HEK293 (cell line): ENCODE data around the gene ATE1.

Experiments
- HOXA7 ChIP-seq: sonication (generic); formaldehyde crosslinking; IDR thresholded peaks from 2 replicates; pipeline ENCODE4 v1.8.1; 2022; ENCODE audit warnings: missing genetic modification reagents, borderline replicate concordance
- KLF1 ChIP-seq: fragments of 450-650 bp; formaldehyde crosslinking; IDR thresholded peaks from 2 replicates; pipeline ENCODE4 v1.5.1; 2016; ENCODE audit warnings: missing biosample characterization, missing genetic modification characterization
- MEIS1 ChIP-seq: sonication (generic); formaldehyde crosslinking; IDR thresholded peaks from 2 replicates; pipeline ENCODE4 v1.8.1; 2022; ENCODE audit warnings: missing genetic modification reagents, mild to moderate bottlenecking, borderline replicate concordance
- SCRT1 ChIP-seq: fragments of 450-650 bp; formaldehyde crosslinking; IDR thresholded peaks from 2 replicates; pipeline ENCODE4 v1.5.1; 2016; ENCODE audit warnings: missing biosample characterization, missing genetic modification characterization, borderline replicate concordance
- TCF7L2 ChIP-seq: IDR thresholded peaks from 2 replicates; pipeline ENCODE4 v1.6.1; 2011; ENCODE audit warnings: low read depth, mild to moderate bottlenecking, inconsistent platforms, low read length, moderate library complexity, borderline replicate concordance
- WT1 ChIP-seq: fragments of 450-650 bp; formaldehyde crosslinking; IDR thresholded peaks from 2 replicates; pipeline ENCODE4 v1.5.1; 2016; ENCODE audit warnings: missing biosample characterization, missing genetic modification characterization
- YY1 ChIP-seq: fragments of 450-650 bp; formaldehyde crosslinking; IDR thresholded peaks from 2 replicates; pipeline ENCODE4 v1.5.1; 2018; ENCODE audit warnings: missing biosample characterization, missing genetic modification characterization
- ZBTB21 ChIP-seq: fragments of 450-650 bp; formaldehyde crosslinking; IDR thresholded peaks from 2 replicates; pipeline ENCODE4 v1.5.1; 2017; ENCODE audit warnings: missing biosample characterization, missing genetic modification characterization
- ZBTB26 ChIP-seq: fragments of 450-650 bp; formaldehyde crosslinking; optimal IDR thresholded peaks from 2 replicates; pipeline ENCODE3; 2016; ENCODE audit warnings: missing biosample characterization, mild to moderate bottlenecking, missing genetic modification characterization
- ZBTB48 ChIP-seq: fragments of 450-650 bp; formaldehyde crosslinking; IDR thresholded peaks from 2 replicates; pipeline ENCODE4 v1.5.1; 2016; ENCODE audit warnings: missing biosample characterization, missing genetic modification characterization
- ZIC2 ChIP-seq: fragments of 450-650 bp; formaldehyde crosslinking; IDR thresholded peaks from 2 replicates; pipeline ENCODE4 v1.5.1; 2016; ENCODE audit warnings: missing biosample characterization, missing genetic modification characterization
- ZNF10 ChIP-seq: fragments of 450-650 bp; formaldehyde crosslinking; IDR thresholded peaks from 2 replicates; pipeline ENCODE4 v1.5.1; 2017; ENCODE audit warnings: missing biosample characterization, missing genetic modification characterization
- ZNF16 ChIP-seq: fragments of 450-650 bp; formaldehyde crosslinking; IDR thresholded peaks from 2 replicates; pipeline ENCODE4 v1.5.1; 2016; ENCODE audit warnings: low read depth, missing biosample characterization, missing genetic modification characterization
- ZNF184 ChIP-seq: fragments of 450-650 bp; IDR thresholded peaks from 2 replicates; pipeline ENCODE4 v1.5.1; 2018; ENCODE audit warnings: missing biosample characterization, mild to moderate bottlenecking, missing genetic modification characterization
- ZNF266 ChIP-seq: fragments of 450-650 bp; formaldehyde crosslinking; IDR thresholded peaks from 2 replicates; pipeline ENCODE4 v1.5.1; 2016; ENCODE audit warnings: missing biosample characterization, missing genetic modification characterization, low read depth
- ZNF280C ChIP-seq: fragments of 450-650 bp; formaldehyde crosslinking; IDR thresholded peaks from 2 replicates; pipeline ENCODE4 v1.5.1; 2016; ENCODE audit warnings: missing biosample characterization, missing genetic modification characterization
- ZNF350 ChIP-seq: fragments of 450-650 bp; formaldehyde crosslinking; IDR thresholded peaks from 2 replicates; pipeline ENCODE4 v1.5.0; 2017; ENCODE audit warnings: missing biosample characterization, mild to moderate bottlenecking, missing genetic modification characterization
- ZNF366 ChIP-seq: fragments of 450-650 bp; formaldehyde crosslinking; conservative IDR thresholded peaks from 2 replicates; pipeline ENCODE4 v1.5.1; 2016; ENCODE audit warnings: missing biosample characterization, missing genetic modification characterization
- ZNF423 ChIP-seq: fragments of 450-650 bp; formaldehyde crosslinking; IDR thresholded peaks from 2 replicates; pipeline ENCODE4 v1.5.1; 2016; ENCODE audit warnings: missing biosample characterization, missing genetic modification characterization
- ZNF555 ChIP-seq: fragments of 450-650 bp; formaldehyde crosslinking; conservative IDR thresholded peaks from 2 replicates; pipeline ENCODE4 v1.5.1; 2017; ENCODE audit warnings: missing biosample characterization, mild to moderate bottlenecking, missing genetic modification characterization, inconsistent platforms
- ZNF571 ChIP-seq: fragments of 450-650 bp; formaldehyde crosslinking; IDR thresholded peaks from 2 replicates; pipeline ENCODE4 v1.5.0; 2017; ENCODE audit warnings: missing biosample characterization, missing genetic modification characterization
- ZNF596 ChIP-seq: fragments of 450-650 bp; IDR thresholded peaks from 2 replicates; pipeline ENCODE4 v1.5.0; 2018; ENCODE audit warnings: missing biosample characterization, mild to moderate bottlenecking, missing genetic modification characterization, moderate library complexity
- ZNF623 ChIP-seq: fragments of 450-650 bp; formaldehyde crosslinking; IDR thresholded peaks from 2 replicates; pipeline ENCODE4 v1.5.1; 2016; ENCODE audit warnings: missing biosample characterization, missing genetic modification characterization
- ZNF658 ChIP-seq: fragments of 450-650 bp; formaldehyde crosslinking; IDR thresholded peaks from 2 replicates; pipeline ENCODE4; 2016; ENCODE audit warnings: missing biosample characterization, missing genetic modification characterization
- ZNF660 ChIP-seq: fragments of 450-650 bp; IDR thresholded peaks from 2 replicates; pipeline ENCODE4 v1.5.1; 2018; ENCODE audit warnings: missing biosample characterization, mild to moderate bottlenecking, missing genetic modification characterization
- ZNF830 ChIP-seq: fragments of 450-650 bp; IDR thresholded peaks from 2 replicates; pipeline ENCODE4 v1.5.0; 2018; ENCODE audit warnings: missing biosample characterization, missing genetic modification characterization, low read depth, mild to moderate bottlenecking, moderate library complexity
- ZSCAN30 ChIP-seq: fragments of 450-650 bp; IDR thresholded peaks from 2 replicates; pipeline ENCODE4 v1.5.1; 2018; ENCODE audit warnings: missing biosample characterization, mild to moderate bottlenecking, missing genetic modification characterization, moderate library complexity
- ZSCAN5A ChIP-seq: fragments of 450-650 bp; formaldehyde crosslinking; IDR thresholded peaks from 2 replicates; pipeline ENCODE4 v1.5.1; 2016; ENCODE audit warnings: missing biosample characterization, missing genetic modification characterization
- ZXDB ChIP-seq: fragments of 450-650 bp; formaldehyde crosslinking; IDR thresholded peaks from 2 replicates; pipeline ENCODE4 v1.5.1; 2016; ENCODE audit warnings: missing biosample characterization, missing genetic modification characterization
- TF ChIP-seq, protein P1 (sequence below): fragments of 450-650 bp; IDR thresholded peaks from 2 replicates; pipeline ENCODE4 v1.5.1; 2018; ENCODE audit warnings: missing biosample characterization, missing genetic modification characterization
- TF ChIP-seq, protein P2 (sequence below): IDR thresholded peaks from 2 replicates; pipeline ENCODE4 v1.6.1; 2011; ENCODE audit warnings: mild to moderate bottlenecking, low read depth, low read length, borderline replicate concordance
- TF ChIP-seq, protein P3 (sequence below): fragments of 450-650 bp; formaldehyde crosslinking; IDR thresholded peaks from 2 replicates; pipeline ENCODE4 v1.5.1; 2016; ENCODE audit warnings: missing biosample characterization, missing genetic modification characterization

Gene ATE1

GRCh38 chr10:121846555-121846954 lies 81.3 kb downstream of the ATE1 start (continued):
- TF ChIP-seq, protein P1, sequence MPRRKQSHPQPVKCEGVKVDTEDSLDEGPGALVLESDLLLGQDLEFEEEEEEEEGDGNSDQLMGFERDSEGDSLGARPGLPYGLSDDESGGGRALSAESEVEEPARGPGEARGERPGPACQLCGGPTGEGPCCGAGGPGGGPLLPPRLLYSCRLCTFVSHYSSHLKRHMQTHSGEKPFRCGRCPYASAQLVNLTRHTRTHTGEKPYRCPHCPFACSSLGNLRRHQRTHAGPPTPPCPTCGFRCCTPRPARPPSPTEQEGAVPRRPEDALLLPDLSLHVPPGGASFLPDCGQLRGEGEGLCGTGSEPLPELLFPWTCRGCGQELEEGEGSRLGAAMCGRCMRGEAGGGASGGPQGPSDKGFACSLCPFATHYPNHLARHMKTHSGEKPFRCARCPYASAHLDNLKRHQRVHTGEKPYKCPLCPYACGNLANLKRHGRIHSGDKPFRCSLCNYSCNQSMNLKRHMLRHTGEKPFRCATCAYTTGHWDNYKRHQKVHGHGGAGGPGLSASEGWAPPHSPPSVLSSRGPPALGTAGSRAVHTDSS, result no peak
- TF ChIP-seq ZNF623 (tag by site-specific recombination) (peak; percentile 80), SCRT1 (tag by site-specific recombination) (no peak), ZSCAN30 (tag by site-specific recombination) (no peak), ZNF350 (tag by site-specific recombination) (no peak), ZNF366 (no peak), YY1 (tag by site-specific recombination) (no peak), MEIS1 (CRISPR knock-in tag) (no peak), ZNF658 (tag by site-specific recombination) (no peak), ZIC2 (tag by site-specific recombination) (no peak), ZNF266 (tag by site-specific recombination) (peak; percentile 71; the same call in 1 of the 2 replicates), ZNF10 (tag by site-specific recombination) (no peak), ZBTB26 (tag by site-specific recombination) (no peak), ZBTB21 (tag by site-specific recombination) (peak; percentile 39; the same call in 1 of the 2 replicates), KLF1 (tag by site-specific recombination) (no peak), ZNF16 (tag by site-specific recombination) (no peak), HOXA7 (no peak), ZXDB (tag by site-specific recombination) (peak; percentile 75; the same call in 1 of the 2 replicates), WT1 (tag by site-specific recombination) (no peak), ZNF555 (tag by site-specific recombination) (peak; percentile 96), ZNF184 (tag by site-specific recombination) (no peak), ZNF280C (tag by site-specific recombination) (no peak), ZNF596 (tag by site-specific recombination) (no peak), ZSCAN5A (tag by site-specific recombination) (no peak), ZNF830 (no peak), ZNF571 (tag by site-specific recombination) (no peak), TCF7L2 (no peak), ZNF660 (tag by site-specific recombination) (no peak), ZBTB48 (tag by site-specific recombination) (no peak), ZNF423 (no peak)
- TF ChIP-seq, protein P2, sequence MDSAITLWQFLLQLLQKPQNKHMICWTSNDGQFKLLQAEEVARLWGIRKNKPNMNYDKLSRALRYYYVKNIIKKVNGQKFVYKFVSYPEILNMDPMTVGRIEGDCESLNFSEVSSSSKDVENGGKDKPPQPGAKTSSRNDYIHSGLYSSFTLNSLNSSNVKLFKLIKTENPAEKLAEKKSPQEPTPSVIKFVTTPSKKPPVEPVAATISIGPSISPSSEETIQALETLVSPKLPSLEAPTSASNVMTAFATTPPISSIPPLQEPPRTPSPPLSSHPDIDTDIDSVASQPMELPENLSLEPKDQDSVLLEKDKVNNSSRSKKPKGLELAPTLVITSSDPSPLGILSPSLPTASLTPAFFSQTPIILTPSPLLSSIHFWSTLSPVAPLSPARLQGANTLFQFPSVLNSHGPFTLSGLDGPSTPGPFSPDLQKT, result no peak
- TF ChIP-seq, protein P3, sequence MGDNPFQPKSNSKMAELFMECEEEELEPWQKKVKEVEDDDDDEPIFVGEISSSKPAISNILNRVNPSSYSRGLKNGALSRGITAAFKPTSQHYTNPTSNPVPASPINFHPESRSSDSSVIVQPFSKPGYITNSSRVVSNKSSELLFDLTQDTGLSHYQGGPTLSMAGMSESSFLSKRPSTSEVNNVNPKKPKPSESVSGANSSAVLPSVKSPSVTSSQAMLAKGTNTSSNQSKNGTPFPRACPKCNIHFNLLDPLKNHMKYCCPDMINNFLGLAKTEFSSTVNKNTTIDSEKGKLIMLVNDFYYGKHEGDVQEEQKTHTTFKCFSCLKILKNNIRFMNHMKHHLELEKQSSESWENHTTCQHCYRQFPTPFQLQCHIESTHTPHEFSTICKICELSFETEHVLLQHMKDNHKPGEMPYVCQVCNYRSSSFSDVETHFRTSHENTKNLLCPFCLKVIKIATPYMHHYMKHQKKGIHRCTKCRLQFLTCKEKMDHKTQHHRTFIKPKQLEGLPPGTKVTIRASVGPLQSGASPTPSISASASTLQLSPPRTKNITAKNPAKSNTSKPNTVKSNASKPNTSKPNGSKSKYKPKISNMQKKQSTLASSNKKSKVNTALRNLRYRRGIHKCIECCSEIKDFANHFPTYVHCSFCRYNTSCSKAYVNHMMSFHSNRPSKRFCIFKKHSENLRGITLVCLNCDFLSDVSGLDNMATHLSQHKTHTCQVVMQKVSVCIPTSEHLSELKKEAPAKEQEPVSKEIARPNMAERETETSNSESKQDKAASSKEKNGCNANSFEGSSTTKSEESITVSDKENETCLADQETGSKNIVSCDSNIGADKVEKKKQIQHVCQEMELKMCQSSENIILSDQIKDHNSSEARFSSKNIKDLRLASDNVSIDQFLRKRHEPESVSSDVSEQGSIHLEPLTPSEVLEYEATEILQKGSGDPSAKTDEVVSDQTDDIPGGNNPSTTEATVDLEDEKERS (tag by site-specific recombination), result no peak
